ENCODE measurements around the gene ADAMTS9. TPM values are rescaled to one million over a fixed set of nuclear protein-coding genes. Genes with fewer than 3 reads are reported as not detected.

The ADAMTS9 gene, protein sequence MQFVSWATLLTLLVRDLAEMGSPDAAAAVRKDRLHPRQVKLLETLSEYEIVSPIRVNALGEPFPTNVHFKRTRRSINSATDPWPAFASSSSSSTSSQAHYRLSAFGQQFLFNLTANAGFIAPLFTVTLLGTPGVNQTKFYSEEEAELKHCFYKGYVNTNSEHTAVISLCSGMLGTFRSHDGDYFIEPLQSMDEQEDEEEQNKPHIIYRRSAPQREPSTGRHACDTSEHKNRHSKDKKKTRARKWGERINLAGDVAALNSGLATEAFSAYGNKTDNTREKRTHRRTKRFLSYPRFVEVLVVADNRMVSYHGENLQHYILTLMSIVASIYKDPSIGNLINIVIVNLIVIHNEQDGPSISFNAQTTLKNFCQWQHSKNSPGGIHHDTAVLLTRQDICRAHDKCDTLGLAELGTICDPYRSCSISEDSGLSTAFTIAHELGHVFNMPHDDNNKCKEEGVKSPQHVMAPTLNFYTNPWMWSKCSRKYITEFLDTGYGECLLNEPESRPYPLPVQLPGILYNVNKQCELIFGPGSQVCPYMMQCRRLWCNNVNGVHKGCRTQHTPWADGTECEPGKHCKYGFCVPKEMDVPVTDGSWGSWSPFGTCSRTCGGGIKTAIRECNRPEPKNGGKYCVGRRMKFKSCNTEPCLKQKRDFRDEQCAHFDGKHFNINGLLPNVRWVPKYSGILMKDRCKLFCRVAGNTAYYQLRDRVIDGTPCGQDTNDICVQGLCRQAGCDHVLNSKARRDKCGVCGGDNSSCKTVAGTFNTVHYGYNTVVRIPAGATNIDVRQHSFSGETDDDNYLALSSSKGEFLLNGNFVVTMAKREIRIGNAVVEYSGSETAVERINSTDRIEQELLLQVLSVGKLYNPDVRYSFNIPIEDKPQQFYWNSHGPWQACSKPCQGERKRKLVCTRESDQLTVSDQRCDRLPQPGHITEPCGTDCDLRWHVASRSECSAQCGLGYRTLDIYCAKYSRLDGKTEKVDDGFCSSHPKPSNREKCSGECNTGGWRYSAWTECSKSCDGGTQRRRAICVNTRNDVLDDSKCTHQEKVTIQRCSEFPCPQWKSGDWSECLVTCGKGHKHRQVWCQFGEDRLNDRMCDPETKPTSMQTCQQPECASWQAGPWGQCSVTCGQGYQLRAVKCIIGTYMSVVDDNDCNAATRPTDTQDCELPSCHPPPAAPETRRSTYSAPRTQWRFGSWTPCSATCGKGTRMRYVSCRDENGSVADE (N-terminal part only)
- 10 to 100 TPM; 27.2 to 54.7 TPM for total RNA-seq

DNA sequence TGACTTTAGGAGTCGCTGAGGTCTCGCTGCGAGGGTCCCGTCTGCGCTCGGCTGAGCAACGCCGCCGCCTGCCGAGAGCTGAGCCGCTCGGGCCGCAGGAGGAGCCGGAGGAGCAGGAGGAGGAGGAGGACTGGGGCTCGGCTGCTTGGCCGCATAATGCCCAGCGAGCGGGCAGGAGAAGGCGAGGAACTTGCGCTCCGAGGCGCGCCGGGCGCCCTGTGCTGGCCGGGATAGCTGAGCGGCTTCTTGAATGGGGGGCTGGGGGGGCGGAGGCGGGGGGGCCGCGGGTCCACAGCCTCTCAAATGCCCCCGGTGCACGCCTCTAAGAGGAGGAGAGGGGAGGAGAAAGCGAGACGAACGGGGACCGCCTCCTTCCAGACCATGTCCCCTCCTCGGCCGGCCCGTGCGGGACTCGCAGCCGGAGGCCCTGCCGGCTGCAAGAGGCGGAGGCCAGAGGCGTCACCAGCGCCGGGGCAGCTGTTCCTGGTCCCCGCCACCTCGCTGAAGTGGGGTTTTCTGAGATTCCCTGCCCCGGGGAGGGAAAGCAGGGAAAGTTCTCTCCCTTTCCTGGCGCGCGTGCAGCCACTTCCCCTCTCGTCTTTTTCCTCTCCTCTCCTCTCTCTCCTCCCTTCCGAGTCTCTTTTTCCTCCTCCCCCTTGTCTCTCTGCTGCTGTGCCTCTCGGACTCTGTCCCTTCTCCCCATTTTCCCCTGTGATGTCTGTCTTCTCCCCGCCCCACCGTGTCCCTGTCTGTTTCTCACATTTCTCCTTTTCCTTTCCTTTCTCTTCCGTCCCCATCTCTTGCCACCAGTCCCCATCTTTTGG lies at the start of gene ADAMTS9:
TSS of gene ADAMTS9 (minus strand) at position 220 of the 824 bp plus-strand sequence. CDS start 343 bp downstream, outside the sequence.
- TF ChIP-seq POLR2A (IDR thresholded peaks at IDR 0.05), result peak in 2 of 3 donors; percentile 82 to 86
- TF ChIP-seq, protein P1, sequence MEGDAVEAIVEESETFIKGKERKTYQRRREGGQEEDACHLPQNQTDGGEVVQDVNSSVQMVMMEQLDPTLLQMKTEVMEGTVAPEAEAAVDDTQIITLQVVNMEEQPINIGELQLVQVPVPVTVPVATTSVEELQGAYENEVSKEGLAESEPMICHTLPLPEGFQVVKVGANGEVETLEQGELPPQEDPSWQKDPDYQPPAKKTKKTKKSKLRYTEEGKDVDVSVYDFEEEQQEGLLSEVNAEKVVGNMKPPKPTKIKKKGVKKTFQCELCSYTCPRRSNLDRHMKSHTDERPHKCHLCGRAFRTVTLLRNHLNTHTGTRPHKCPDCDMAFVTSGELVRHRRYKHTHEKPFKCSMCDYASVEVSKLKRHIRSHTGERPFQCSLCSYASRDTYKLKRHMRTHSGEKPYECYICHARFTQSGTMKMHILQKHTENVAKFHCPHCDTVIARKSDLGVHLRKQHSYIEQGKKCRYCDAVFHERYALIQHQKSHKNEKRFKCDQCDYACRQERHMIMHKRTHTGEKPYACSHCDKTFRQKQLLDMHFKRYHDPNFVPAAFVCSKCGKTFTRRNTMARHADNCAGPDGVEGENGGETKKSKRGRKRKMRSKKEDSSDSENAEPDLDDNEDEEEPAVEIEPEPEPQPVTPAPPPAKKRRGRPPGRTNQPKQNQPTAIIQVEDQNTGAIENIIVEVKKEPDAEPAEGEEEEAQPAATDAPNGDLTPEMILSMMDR (IDR thresholded peaks at IDR 0.05), result no peak
- 0% methylated on average over 14 to 60 of the region's 60 CpGs for WGBS, 2 donors
- intact Hi-C loops (cut with DNase I), result no loop called here
- Histone ChIP-seq H3K4me3 (peak within 1 kb of the TSS; percentile 18 to 26), H3K36me3 (replicated peaks in 1 of 2; ENCODE audit: insufficient read depth in 1 of 2, low read depth in 2 of 2) (no peaks in the 10 kb centered on the region), H3K4me1 (peaks cover 19% of the 10 kb centered on the region), H3K27me3 (no peaks in the 10 kb centered on the region), H3K27ac (peak within 1 kb of the TSS; percentile 73 to 89 (median 81)), H3K9me3 (no peaks in the 10 kb centered on the region)
- DNase-seq (peak; percentile 54 to 69 (median 60)), ATAC-seq (peak; percentile 64)

DNA sequence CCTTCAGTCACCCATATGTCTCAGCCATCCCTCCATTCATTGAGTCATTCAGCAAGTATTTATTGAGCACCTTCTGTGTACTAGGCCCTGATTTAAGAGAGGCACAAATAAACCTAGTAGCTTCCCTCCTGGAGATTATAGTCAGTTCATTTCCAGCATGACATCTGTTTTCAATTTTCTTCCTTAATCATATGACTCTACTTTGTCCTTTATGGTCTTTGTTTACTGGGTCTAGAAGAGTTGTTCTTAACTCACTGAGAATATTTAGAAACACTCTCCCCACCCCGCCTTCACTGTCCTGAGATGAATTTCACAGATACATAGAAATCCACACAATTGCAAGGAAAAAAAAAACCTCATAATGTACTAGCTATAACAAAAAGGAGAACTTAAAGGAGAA lies 44.8 kb upstream of the ADAMTS9 start:
- no peaks in the 10 kb centered on the region for H3K27me3 ChIP-seq
- H3K4me3 ChIP-seq, result no peak overlapping the region
- no peaks in the 10 kb centered on the region for H3K4me1 ChIP-seq
- WGBS, 2 donors, result 78 to 96% methylated on average over 1 of the region's 1 CpG
- ATAC-seq, result no peak
- H3K36me3 ChIP-seq (replicated peaks in 1 of 2; ENCODE audit: insufficient read depth in 1 of 2, low read depth in 2 of 2), result no peaks in the 10 kb centered on the region
- no peaks in the 10 kb centered on the region for H3K9me3 ChIP-seq
- DNase-seq, result no peak
- no peak overlapping the region for H3K27ac ChIP-seq
- intact Hi-C loops (cut with DNase I), result no loop called here
- TF ChIP-seq POLR2A (IDR thresholded peaks at IDR 0.05), result no peak
- TF ChIP-seq, protein P1 (IDR thresholded peaks at IDR 0.05), result no peak

GRCh38 chr3:64730681-64731080 lies 42.9 kb upstream of the ADAMTS9 start:
- H3K4me3 ChIP-seq, result no peak overlapping the region
- H3K27me3 ChIP-seq, result no peaks in the 10 kb centered on the region
- ATAC-seq (no peak), DNase-seq (peak in 1 of 4 donors; percentile 11)
- no peaks in the 10 kb centered on the region for H3K36me3 ChIP-seq (replicated peaks in 1 of 2; ENCODE audit: insufficient read depth in 1 of 2, low read depth in 2 of 2)
- intact Hi-C loops (cut with DNase I), result no loop called here
- H3K27ac ChIP-seq, result no peak overlapping the region
- no peaks in the 10 kb centered on the region for H3K4me1 ChIP-seq
- TF ChIP-seq, protein P1 (IDR thresholded peaks at IDR 0.05), result no peak
- TF ChIP-seq POLR2A (IDR thresholded peaks at IDR 0.05), result no peak
- WGBS, 2 donors, result 61 to 70% methylated on average over 3 of the region's 3 CpGs
- no peaks in the 10 kb centered on the region for H3K9me3 ChIP-seq

- ATAC-seq (no peak), DNase-seq (no peak)
- Histone ChIP-seq H3K4me3 (no peak overlapping the region), H3K27me3 (no peaks in the 10 kb centered on the region), H3K36me3 (replicated peaks in 1 of 2; ENCODE audit: insufficient read depth in 1 of 2, low read depth in 2 of 2) (no peaks in the 10 kb centered on the region), H3K4me1 (no peaks in the 10 kb centered on the region), H3K9me3 (no peaks in the 10 kb centered on the region), H3K27ac (no peak overlapping the region)
- WGBS, 2 donors, result 81 to 83% methylated on average over 8 of the region's 8 CpGs
- no peak for TF ChIP-seq POLR2A (IDR thresholded peaks at IDR 0.05)
- TF ChIP-seq, protein P1 (IDR thresholded peaks at IDR 0.05), result no peak
- intact Hi-C loops (cut with DNase I), result no loop called here
These were observed 41.2 kb upstream of the ADAMTS9 start for GRCh38 chr3:64728994-64729393.
